ENCODE data around the gene RMND5B. TPM values are rescaled to one million over a fixed set of nuclear protein-coding genes. Genes with fewer than 3 reads are reported as not detected.
A peak's percentile ranks its signal among the peaks of the same experiment; 100 is the strongest.
"Not testable (repeated sequence)": the region's sequence is repeated elsewhere in the genome, so short reads cannot be mapped to it uniquely, and the experiment has no call there.

Gene RMND5B
- total and polyA plus RNA-seq, 8 donors: 28.9 to 41.5 (median 30.3) TPM

DNA sequence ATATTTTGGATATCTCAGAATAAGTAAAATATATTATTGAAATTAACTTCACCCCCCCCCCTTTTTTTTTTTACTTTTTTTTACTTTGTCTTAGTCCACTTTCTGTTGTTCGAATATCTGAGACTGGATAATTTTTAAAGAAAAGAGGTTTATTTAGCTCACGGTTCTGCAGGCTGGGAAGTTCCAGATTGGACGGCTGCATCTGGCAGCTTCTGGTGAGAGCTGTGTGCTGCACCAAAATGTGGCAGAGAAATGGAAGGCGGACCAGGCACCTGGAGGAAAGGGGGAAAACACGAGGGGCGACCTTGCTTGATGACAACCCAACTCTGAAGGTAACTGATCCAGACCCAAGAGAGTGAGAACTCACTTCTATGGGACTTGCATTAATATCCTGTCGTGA lies 62.0 kb downstream of the RMND5B start:
- Histone ChIP-seq H3K4me1 (no peaks in the 10 kb centered on the region), H3K27me3 (peaks cover 0 to 21% of the 10 kb centered on the region in 2 donors), H3K36me3 (no peaks in the 10 kb centered on the region), H3K4me3 (no peak overlapping the region), H3K9me3 (no peaks in the 10 kb centered on the region), H3K27ac (no peak overlapping the region)
- ATAC-seq: no peak
- intact Hi-C loops (cut with DNase I): no loop called here
- no peak for DNase-seq
- TF ChIP-seq, protein P1, sequence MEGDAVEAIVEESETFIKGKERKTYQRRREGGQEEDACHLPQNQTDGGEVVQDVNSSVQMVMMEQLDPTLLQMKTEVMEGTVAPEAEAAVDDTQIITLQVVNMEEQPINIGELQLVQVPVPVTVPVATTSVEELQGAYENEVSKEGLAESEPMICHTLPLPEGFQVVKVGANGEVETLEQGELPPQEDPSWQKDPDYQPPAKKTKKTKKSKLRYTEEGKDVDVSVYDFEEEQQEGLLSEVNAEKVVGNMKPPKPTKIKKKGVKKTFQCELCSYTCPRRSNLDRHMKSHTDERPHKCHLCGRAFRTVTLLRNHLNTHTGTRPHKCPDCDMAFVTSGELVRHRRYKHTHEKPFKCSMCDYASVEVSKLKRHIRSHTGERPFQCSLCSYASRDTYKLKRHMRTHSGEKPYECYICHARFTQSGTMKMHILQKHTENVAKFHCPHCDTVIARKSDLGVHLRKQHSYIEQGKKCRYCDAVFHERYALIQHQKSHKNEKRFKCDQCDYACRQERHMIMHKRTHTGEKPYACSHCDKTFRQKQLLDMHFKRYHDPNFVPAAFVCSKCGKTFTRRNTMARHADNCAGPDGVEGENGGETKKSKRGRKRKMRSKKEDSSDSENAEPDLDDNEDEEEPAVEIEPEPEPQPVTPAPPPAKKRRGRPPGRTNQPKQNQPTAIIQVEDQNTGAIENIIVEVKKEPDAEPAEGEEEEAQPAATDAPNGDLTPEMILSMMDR (IDR thresholded peaks at IDR 0.05): no peak

DNA sequence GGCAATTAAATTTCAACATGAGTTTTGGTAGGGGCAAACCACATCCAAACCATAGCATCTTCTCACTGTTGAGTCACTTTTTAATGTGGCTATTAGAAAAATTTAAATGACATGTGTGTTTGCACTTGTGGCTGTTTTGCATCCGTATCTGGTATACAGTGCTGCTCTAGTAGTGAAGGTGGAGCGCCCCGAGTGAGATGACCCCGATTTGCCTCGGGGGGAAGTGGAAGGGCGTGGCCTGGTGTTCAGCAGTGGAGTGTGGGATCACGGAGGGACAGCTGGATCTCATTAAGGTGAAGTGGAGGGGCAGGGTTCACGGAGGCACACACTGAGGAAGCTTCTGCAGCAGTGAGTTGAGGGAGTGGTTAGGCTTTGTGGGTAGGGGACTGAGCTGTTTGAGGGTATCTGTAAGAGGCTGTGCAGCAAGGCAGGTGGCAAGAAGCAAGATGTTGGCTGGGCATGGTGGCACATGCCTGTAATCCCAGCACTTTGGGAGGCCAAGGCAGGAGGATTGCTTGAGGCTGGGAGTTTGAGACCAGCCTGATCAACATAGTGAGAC lies 62.5 kb downstream of the RMND5B start:
- Histone ChIP-seq H3K27ac (no peak overlapping the region), H3K27me3 (peaks cover 0 to 21% of the 10 kb centered on the region in 2 donors), H3K4me3 (no peak overlapping the region), H3K9me3 (no peaks in the 10 kb centered on the region), H3K36me3 (no peaks in the 10 kb centered on the region), H3K4me1 (no peaks in the 10 kb centered on the region)
- intact Hi-C loops (cut with DNase I): no loop called here
- TF ChIP-seq, protein P1 (IDR thresholded peaks at IDR 0.05): no peak
- ATAC-seq (no peak), DNase-seq (no peak)

DNA sequence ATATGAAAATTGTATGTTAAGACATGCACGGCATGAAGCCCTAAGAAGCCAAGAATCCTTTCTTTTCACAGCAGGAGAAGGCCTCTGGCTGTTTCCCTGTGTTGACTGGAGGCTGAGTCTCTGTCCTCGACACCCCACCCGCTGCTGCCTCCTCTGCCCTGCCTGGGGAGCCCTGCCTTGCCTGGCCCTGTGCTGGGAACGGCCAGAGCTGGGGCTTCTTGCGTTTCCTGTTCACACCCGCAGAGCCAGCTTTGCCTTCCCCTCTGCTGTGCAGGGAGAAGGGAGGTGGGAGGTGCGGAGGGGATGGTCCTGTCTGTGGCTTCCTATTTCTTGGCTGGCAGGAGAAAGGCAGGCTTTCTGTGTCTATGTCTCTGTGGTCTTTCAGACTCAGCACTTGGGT lies 63.2 kb downstream of the RMND5B start:
- H3K4me3 ChIP-seq: no peak overlapping the region
- H3K27me3 ChIP-seq: peaks cover 0 to 21% of the 10 kb centered on the region in 2 donors
- H3K4me1 ChIP-seq: no peaks in the 10 kb centered on the region
- intact Hi-C loops (cut with DNase I): no loop called here
- no peak for DNase-seq
- H3K9me3 ChIP-seq: no peaks in the 10 kb centered on the region
- H3K36me3 ChIP-seq: no peaks in the 10 kb centered on the region
- ATAC-seq: no peak
- TF ChIP-seq, protein P1 (IDR thresholded peaks at IDR 0.05): no peak
- H3K27ac ChIP-seq: no peak overlapping the region

DNA sequence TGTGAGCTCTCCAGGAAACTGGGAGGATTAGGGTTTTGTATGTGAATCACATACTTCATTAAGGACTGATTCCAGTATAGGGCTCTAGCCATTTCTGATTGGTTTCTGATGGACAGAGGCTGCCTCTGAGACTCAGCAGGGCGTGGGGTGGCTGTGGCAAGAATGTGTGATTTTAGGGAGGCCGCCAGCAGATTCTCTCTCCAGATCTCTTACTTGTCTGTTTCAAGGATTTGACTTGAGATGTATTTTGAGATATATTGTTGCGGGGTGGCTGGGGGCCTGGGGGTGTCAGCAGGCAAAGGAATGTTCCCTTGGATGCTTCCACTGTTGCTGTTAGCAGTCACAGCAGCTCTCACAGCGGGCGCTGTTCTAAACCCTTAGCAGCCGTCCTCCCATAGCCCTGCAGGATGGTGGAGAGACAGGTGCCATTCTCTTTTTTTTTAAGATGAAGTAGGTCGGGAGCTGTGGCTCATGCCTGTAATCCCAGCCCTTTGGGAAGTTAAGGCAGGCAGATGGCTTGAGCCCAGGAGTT lies 65.5 kb downstream of the RMND5B start:
- ATAC-seq: no peak
- intact Hi-C loops (cut with DNase I): no loop called here

DNA sequence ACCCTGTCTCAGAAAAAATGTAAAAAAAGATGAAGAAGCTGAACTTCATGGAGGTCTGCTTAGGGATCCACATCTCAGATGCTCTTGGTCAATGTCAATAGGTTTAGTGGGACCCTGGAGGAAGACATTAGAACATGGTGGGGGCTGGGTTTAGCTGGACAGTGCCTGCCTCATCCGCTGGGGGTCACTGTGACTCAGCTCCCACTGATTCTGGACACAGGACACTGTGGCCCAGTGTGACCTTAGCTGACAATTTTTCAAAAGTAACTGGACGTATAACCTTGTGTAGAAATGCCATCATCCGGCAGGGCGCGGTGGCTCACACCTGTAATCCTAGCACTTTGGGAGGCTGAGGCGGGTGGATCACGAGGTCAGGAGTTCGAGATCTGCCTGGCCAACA lies 66.2 kb downstream of the RMND5B start:
- peak; percentile 58 for ATAC-seq
- H3K27ac ChIP-seq: no peak overlapping the region
- TF ChIP-seq, protein P1 (IDR thresholded peaks at IDR 0.05): peak in 1 of 2 donors; percentile 29

More for the DNA sequence above, 65.5 kb downstream of the RMND5B start:
- DNase-seq: no peak
- Histone ChIP-seq H3K4me3 (no peak overlapping the region), H3K36me3 (no peaks in the 10 kb centered on the region), H3K27ac (no peak overlapping the region), H3K4me1 (peaks cover 0 to 1% of the 10 kb centered on the region in 2 donors), H3K27me3 (peaks cover 0 to 21% of the 10 kb centered on the region in 2 donors), H3K9me3 (no peaks in the 10 kb centered on the region)
- TF ChIP-seq, protein P1 (IDR thresholded peaks at IDR 0.05): no peak

DNA sequence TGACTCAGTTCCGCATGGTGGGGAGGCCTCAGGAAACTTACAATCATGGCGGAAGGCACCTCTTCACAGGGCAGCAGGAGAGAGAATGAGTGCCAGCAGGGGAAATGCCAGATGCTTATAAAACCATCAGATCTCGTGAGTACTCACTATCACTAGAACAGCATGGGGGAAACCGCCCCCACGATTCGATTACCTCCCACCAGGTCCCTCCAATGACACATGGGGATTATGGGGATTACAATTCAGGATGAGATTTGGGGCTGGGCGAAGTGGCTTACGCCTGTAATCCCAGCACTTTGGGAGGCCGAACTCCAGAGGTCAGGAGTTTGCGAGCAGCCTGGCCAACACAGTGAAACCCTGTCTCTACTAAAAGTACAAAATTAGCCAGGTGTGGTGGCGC lies 67.3 kb downstream of the RMND5B start:
- H3K27ac ChIP-seq; H3K36me3 ChIP-seq; DNase-seq; H3K9me3 ChIP-seq; intact Hi-C loops (cut with DNase I); ATAC-seq; H3K4me3 ChIP-seq: not testable (repeated sequence)
- Histone ChIP-seq H3K4me1 (peaks cover 0 to 14% of the 10 kb centered on the region in 2 donors), H3K27me3 (peaks cover 0 to 19% of the 10 kb centered on the region in 2 donors)

More for the DNA sequence above, 66.2 kb downstream of the RMND5B start:
- H3K4me3 ChIP-seq: no peak overlapping the region
- no peaks in the 10 kb centered on the region for H3K9me3 ChIP-seq
- intact Hi-C loops (cut with DNase I): no loop called here
- peaks cover 0 to 8% of the 10 kb centered on the region in 2 donors for H3K4me1 ChIP-seq
- H3K36me3 ChIP-seq: no peaks in the 10 kb centered on the region
- DNase-seq: no peak
- peaks cover 0 to 21% of the 10 kb centered on the region in 2 donors for H3K27me3 ChIP-seq
